K562 (cell line): ENCODE data around the gene MDM1. TPM values are rescaled to one million over a fixed set of nuclear protein-coding genes. Genes with fewer than 3 reads are reported as not detected.
A peak's percentile ranks its signal among the peaks of the same experiment; 100 is the strongest.

Source experiments
- ATAC-seq: fragments of 200-7000 bp; cut with Tn5 transposase; 3 replicates; pipeline ENCODE4 v1.9.1; 2020; ENCODE audit warnings: moderate library complexity
- BruUV-seq: library from RNA; stranded (reverse); fragments of 400-500 nt; replicated peaks from 2 replicates; lab custom pipeline; 2021; lab: Mats Ljungman, UMichigan
- CTCF ChIA-PET: fragments of 300-600 bp; formaldehyde crosslinking; extraction: SDS; loops from one replicate; lab custom pipeline; 2021; ENCODE audit warnings: low intra/inter-chr PET ratio; lab: Yijun Ruan, JAX
- POLR2A ChIA-PET: fragments of 300-600, 350-650 bp; sonication (Branson Sonifier 250); formaldehyde crosslinking; extraction: SDS; loops from one replicate; lab custom pipeline; 2021; ENCODE audit warnings: antibody characterized with exemption, inconsistent platforms; lab: Yijun Ruan, JAX
- DNase-seq, 4 experiments: peaks; one replicate each; pipeline versions ENCODE4 v3.0.0 to v3.0.0-alpha.2; 2011 to 2018; ENCODE audit warnings: low spot score in 3 of 4, mixed read lengths in 3 of 4; ENCODE audit errors: extremely low read depth in 1 of 4
- FAIRE-seq: peaks from 2 replicates; lab custom pipeline; 2011; peaks lifted over from hg19 to GRCh38; lab: Jason Lieb, UNC
- H2AFZ ChIP-seq: 2 replicates; pipeline ENCODE4 v1.6.0; 2011; ENCODE audit warnings: low read depth, low read length, control low read depth, inconsistent platforms
- H3K27ac ChIP-seq: fragments of 200-600 bp; 3 replicates; pipeline ENCODE4 v1.8.0; 2011; ENCODE audit warnings: low read depth, mild to moderate bottlenecking, control low read depth, inconsistent platforms, low read length, moderate library complexity, mixed read lengths; ENCODE audit errors: extremely low read depth
- H3K27me3 ChIP-seq, 2 experiments: fragments of 300-600 bp in 1 of 2; 2 replicates in 1 of 2; 3 replicates in 1 of 2; pipeline versions ENCODE4 v1.6.0 to v1.8.0; 2011; ENCODE audit warnings: inconsistent platforms in 2 of 2, low read length in 2 of 2, mild to moderate bottlenecking in 1 of 2, mixed read lengths in 1 of 2, moderate library complexity in 1 of 2; ENCODE audit not compliant: control insufficient read depth in 2 of 2, insufficient read depth in 2 of 2
- H3K36me3 ChIP-seq: fragments of 300-600 bp; 3 replicates; pipeline ENCODE4 v1.8.0; 2011; ENCODE audit warnings: mild to moderate bottlenecking, low read length, inconsistent platforms; ENCODE audit not compliant: control insufficient read depth, insufficient read depth
- H3K4me1 ChIP-seq, 2 experiments: fragments of 200-600 bp in 1 of 2; replicated peaks in 1 of 2; 2 replicates in 1 of 2; 3 replicates in 1 of 2; pipeline versions ENCODE4 v1.5.1 to v1.8.0; 2011; ENCODE audit warnings: inconsistent platforms in 2 of 2, low read length in 2 of 2, mild to moderate bottlenecking in 1 of 2, mixed read lengths in 1 of 2, moderate library complexity in 1 of 2; ENCODE audit not compliant: control insufficient read depth in 2 of 2, insufficient read depth in 2 of 2
- H3K4me2 ChIP-seq: 2 replicates; pipeline ENCODE4 v1.6.1; 2011; ENCODE audit warnings: low read length, control low read depth, inconsistent platforms, mixed read lengths; ENCODE audit not compliant: insufficient read depth
- H3K4me3 ChIP-seq: fragments of 200-600 bp; sonication (generic), shearing (Covaris generic); 2 replicates; pipeline ENCODE4 v1.5.1; 2016; ENCODE audit warnings: control low read depth, inconsistent platforms
- H3K79me2 ChIP-seq: fragments of 200-600 bp; 3 replicates; pipeline ENCODE4 v1.8.0; 2011; ENCODE audit warnings: low read length, inconsistent platforms; ENCODE audit not compliant: control insufficient read depth, insufficient read depth
- H3K9ac ChIP-seq, 2 experiments: 2 replicates each; pipeline versions ENCODE4 v1.6.0 to v1.6.1; 2011; ENCODE audit warnings: low read depth in 2 of 2, low read length in 2 of 2, control low read depth in 1 of 2, inconsistent platforms in 1 of 2, mild to moderate bottlenecking in 1 of 2, mixed read lengths in 1 of 2; ENCODE audit not compliant: insufficient read depth in 1 of 2
- H3K9me1 ChIP-seq: one replicate; pipeline ENCODE4 v1.6.0; 2011; ENCODE audit warnings: inconsistent platforms, mild to moderate bottlenecking, low read length, moderate library complexity; ENCODE audit not compliant: control insufficient read depth, insufficient read depth
- H3K9me3 ChIP-seq: replicated peaks from 2 replicates; pipeline ENCODE4 v1.5.1; 2011; ENCODE audit warnings: low read depth, low read length, inconsistent platforms; ENCODE audit not compliant: control insufficient read depth, insufficient read depth
- H4K20me1 ChIP-seq: replicated peaks from 2 replicates; pipeline ENCODE4 v1.6.1; 2011; ENCODE audit warnings: low read length, inconsistent platforms, mixed read lengths; ENCODE audit not compliant: control insufficient read depth, insufficient read depth
- ELF1 ChIP-seq: fragments of 200-800 bp; sonication (Bioruptor generic); IDR thresholded peaks from 2 replicates; pipeline ENCODE4 v1.6.1; 2016; ENCODE audit warnings: missing genetic modification characterization, missing compliant biosample characterization
- FOS ChIP-seq: IDR thresholded peaks from 3 replicates; pipeline ENCODE4 v1.6.1; 2011; ENCODE audit not compliant: insufficient read length; ENCODE audit errors: extremely low read depth
- KDM1A ChIP-seq, 2 experiments: fragments of 450-650 bp; IDR thresholded peaks; 2 replicates each; pipeline ENCODE4 v1.6.1; 2016; ENCODE audit warnings: mild to moderate bottlenecking in 2 of 2
- NR2C1 ChIP-seq, 2 experiments: fragments of 450-650 bp; IDR thresholded peaks; 2 replicates each; pipeline ENCODE4 v1.6.1; 2017; ENCODE audit warnings: mild to moderate bottlenecking in 2 of 2, antibody characterized with exemption in 1 of 2, inconsistent platforms in 1 of 2, missing compliant biosample characterization in 1 of 2, missing genetic modification characterization in 1 of 2
- RBBP5 ChIP-seq: fragments of 200-600 bp; sonication (generic); IDR thresholded peaks from 2 replicates; pipeline ENCODE4 v1.6.1; 2012; ENCODE audit warnings: borderline replicate concordance, mild to moderate bottlenecking, low read length, control low read depth, inconsistent platforms; ENCODE audit not compliant: insufficient read depth, poor library complexity, severe bottlenecking
- ZNF324 ChIP-seq: fragments of 250-450 bp; sonication (Bioruptor Pico); IDR thresholded peaks from 2 replicates; pipeline ENCODE4 v1.4.0; 2020; ENCODE audit warnings: mild to moderate bottlenecking
- WGBS: fragments of 100-300 bp; shearing (Covaris generic); methylation state at CpG from one replicate; pipeline ENCODE4 v1.1.6; 2016; ENCODE audit warnings: low coverage, mixed read lengths; ENCODE audit not compliant: insufficient coverage; ENCODE audit errors: missing lambda C conversion rate; 5-methylcytosine and 5-hydroxymethylcytosine counted together
- in situ Hi-C: fragments of 300-500 bp; cut with MboI; formaldehyde crosslinking; loops from 4 replicates; pipeline ENCODE4 v1.15.0; 2018; ENCODE audit warnings: inconsistent platforms, mixed read lengths
- intact Hi-C: fragments of 100-400 bp; cut with micrococcal nuclease; formaldehyde crosslinking; loops from 2 replicates; pipeline ENCODE4 v1.14.2; 2022
- polyA plus RNA-seq, 8 experiments: library from polyadenylated mRNA; depleted of rRNA in 4 of 8; stranded (reverse) in 5 of 8; unstranded in 3 of 8; fragments of >200 nt; fragmentation: Nextera tagmentation in 2 of 8; fragmentation: Illumina TruSeq in 1 of 8; extraction: Ambion mirVana in 2 of 8; extraction: Trizol in 1 of 8; gene quantifications; 2 replicates each; pipeline versions ENCODE4 v1.2.1 to v1.2.3, GENCODE V29; 2011 to 2014; ENCODE audit warnings: inconsistent platforms in 1 of 8, missing spikeins in 1 of 8
- total RNA-seq, 7 experiments: library from RNA; depleted of rRNA in 6 of 7; stranded (reverse); fragments of >200 nt in 6 of 7; fragmentation: Illumina TruSeq in 2 of 7; extraction: Trizol in 2 of 7; gene quantifications; 2 replicates each; pipeline versions ENCODE4 v1.2.1 to v1.2.3, GENCODE V29; 2011 to 2021; ENCODE audit warnings: low replicate concordance in 1 of 7
- TF ChIP-seq, protein P1 (sequence below): fragments of 450-650 bp; IDR thresholded peaks from 2 replicates; pipeline ENCODE4 v1.6.1; 2017; ENCODE audit warnings: antibody characterized with exemption, mild to moderate bottlenecking

MDM1 gene
- total and polyA plus RNA-seq, 9 of the 15 experiments (the other 6 are each of a cell fraction or from before 2014, with no cell fraction given): 7.5 to 16.8 (median 13.1) TPM

DNA sequence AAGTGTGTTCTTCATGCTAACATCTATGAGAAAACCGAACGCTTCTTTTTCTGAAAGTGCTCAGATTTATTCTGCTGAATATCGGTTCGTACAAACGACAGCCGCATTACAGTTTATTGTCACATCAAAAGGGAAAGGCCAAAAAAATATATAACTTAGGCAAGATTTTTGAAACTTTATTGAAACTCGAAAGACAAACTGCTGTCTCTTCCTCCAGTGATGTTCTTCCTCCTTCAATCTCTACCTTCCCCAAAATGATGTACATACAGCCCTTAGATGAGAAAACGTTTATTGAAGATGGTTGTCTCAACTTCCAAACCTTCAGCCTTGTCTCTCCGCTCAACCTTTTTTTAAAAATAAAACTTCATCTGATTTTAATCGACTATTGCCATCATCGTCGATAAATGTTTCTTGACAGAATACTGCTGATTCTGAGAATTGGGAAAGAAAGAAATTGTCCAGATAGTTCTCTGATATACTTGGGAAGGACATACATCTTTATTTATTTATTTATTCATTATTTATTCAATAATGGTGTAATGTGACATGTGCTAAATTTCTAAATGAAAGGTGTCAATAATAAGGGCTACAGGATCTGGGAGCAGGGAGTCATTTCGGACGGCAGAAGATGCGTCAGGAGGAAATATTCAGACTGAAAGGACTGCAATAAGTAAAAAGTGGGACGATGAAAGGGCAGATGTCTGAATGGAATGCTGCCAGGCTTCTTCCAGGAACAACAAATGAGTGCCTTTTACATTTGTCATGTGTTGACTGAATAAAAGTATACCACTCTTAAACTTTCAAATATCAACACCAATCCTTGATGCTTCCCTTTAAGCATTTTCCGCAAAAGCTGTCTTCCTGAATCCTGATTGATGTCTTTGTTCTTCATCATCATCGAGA, 817 bp upstream of the MDM1 start (continued):
- TF ChIP-seq, protein P1, sequence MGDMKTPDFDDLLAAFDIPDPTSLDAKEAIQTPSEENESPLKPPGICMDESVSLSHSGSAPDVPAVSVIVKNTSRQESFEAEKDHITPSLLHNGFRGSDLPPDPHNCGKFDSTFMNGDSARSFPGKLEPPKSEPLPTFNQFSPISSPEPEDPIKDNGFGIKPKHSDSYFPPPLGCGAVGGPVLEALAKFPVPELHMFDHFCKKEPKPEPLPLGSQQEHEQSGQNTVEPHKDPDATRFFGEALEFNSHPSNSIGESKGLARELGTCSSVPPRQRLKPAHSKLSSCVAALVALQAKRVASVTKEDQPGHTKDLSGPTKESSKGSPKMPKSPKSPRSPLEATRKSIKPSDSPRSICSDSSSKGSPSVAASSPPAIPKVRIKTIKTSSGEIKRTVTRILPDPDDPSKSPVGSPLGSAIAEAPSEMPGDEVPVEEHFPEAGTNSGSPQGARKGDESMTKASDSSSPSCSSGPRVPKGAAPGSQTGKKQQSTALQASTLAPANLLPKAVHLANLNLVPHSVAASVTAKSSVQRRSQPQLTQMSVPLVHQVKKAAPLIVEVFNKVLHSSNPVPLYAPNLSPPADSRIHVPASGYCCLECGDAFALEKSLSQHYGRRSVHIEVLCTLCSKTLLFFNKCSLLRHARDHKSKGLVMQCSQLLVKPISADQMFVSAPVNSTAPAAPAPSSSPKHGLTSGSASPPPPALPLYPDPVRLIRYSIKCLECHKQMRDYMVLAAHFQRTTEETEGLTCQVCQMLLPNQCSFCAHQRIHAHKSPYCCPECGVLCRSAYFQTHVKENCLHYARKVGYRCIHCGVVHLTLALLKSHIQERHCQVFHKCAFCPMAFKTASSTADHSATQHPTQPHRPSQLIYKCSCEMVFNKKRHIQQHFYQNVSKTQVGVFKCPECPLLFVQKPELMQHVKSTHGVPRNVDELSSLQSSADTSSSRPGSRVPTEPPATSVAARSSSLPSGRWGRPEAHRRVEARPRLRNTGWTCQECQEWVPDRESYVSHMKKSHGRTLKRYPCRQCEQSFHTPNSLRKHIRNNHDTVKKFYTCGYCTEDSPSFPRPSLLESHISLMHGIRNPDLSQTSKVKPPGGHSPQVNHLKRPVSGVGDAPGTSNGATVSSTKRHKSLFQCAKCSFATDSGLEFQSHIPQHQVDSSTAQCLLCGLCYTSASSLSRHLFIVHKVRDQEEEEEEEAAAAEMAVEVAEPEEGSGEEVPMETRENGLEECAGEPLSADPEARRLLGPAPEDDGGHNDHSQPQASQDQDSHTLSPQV: 0 out of 2 replicates have a peak, but pooled peaks have one; percentile 11
- TF ChIP-seq ELF1 (tag): 0 out of 2 replicates have a peak, but pooled peaks have one; percentile 38

DNA sequence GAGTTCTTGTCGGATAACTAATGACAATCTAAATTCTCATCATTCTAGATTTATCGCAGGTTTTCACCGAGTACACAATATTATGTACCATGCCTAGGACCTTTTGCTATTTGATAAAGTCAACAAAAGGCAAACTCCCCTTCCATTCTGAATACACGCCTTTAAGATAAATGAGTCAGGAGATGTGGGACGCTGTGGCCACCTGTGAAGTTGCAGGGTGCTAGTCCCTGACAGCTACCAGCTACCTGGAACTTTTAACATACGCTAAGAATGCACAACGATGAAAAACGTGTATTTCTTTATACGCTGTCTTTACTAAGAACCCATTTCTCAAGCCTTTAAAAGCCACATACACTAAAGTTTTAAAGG, 678 bp downstream of the MDM1 start:
- ChIA-PET POLR2A (interaction anchor here (0.6 to 2.0 kb wide), 8 partner anchors 10 to 138 kb away, joined by 3 to 8 read pairs (median 4); no protein-coding TSS in a partner anchor), CTCF (no interaction called here)
- Histone ChIP-seq H3K36me3 (no peaks in the 10 kb centered on the region; the same call in 2 of the 3 replicates), H3K9me1 (no peaks in the 10 kb centered on the region), H3K27ac (no peak overlapping the region)
- 10% methylated on average over 9 of the region's 9 CpGs for WGBS
- peak; percentile 49 for ATAC-seq
- TF ChIP-seq NR2C1 (IDR thresholded peaks at IDR 0.05): no peak
- TF ChIP-seq NR2C1 (tag; IDR thresholded peaks at IDR 0.05): no peak
- TF ChIP-seq FOS: no peak
- no peak for TF ChIP-seq RBBP5
- no peak for TF ChIP-seq ZNF324 (CRISPR knock-in tag)
- 0 out of 4 replicates have a peak, but pooled peaks of 1 of the 2 experiments have one; percentile 19 for TF ChIP-seq KDM1A (IDR thresholded peaks at IDR 0.05)
- TF ChIP-seq, all 486 proteins: peak for 1
- Histone ChIP-seq H4K20me1 (no peaks in the 10 kb centered on the region), H2AFZ (peak overlapping the region; percentile 73), H3K79me2 (no peaks in the 10 kb centered on the region), H3K4me3 (peak overlapping the region; percentile 61), H3K27me3 (no peaks in the 10 kb centered on the region; a peak in 1 of 5 replicates), H3K4me1 (peaks cover 0 to 10% of the 10 kb centered on the region in 2 experiments; a peak in 2 of 5 replicates), H3K4me2 (peak overlapping the region; percentile 82), H3K9ac (peak overlapping the region; percentile 45 to 89; a peak in 3 of 4 replicates), H3K9me3 (no peaks in the 10 kb centered on the region)
- in situ Hi-C loops: no loop called here
- FAIRE-seq: peak; percentile 70
- intact Hi-C loops: no loop called here
- no TSS peak for BruUV-seq
- DNase-seq: peak in 2 of 4 experiments; percentile 28 to 55
